Nephron progenitor cell (in vitro differentiated cells): ENCODE results near the gene ABHD15.
A peak's percentile ranks its signal among the peaks of the same experiment; 100 is the strongest.
"Not testable (repeated sequence)": the region's sequence is repeated elsewhere in the genome, so short reads cannot be mapped to it uniquely, and the experiment has no call there.

ENCODE experiments used
- DNase-seq: peaks from one replicate; pipeline ENCODE4 v3.0.0; 2021
- H3K27ac Mint-ChIP-seq: 2 replicates; pipeline ENCODE4 v1.8.0; 2021; ENCODE audit warnings: mild to moderate bottlenecking, moderate library complexity, mixed read lengths
- H3K27me3 Mint-ChIP-seq: 2 replicates; pipeline ENCODE4 v1.8.0; 2021; ENCODE audit warnings: mild to moderate bottlenecking, low read depth, mixed read lengths; ENCODE audit not compliant: poor library complexity
- H3K36me3 Mint-ChIP-seq: 2 replicates; pipeline ENCODE4 v1.8.0; 2021; ENCODE audit warnings: low read depth, mixed read lengths
- H3K4me1 Mint-ChIP-seq: 2 replicates; pipeline ENCODE4 v1.8.0; 2021; ENCODE audit warnings: mixed read lengths
- H3K4me3 Mint-ChIP-seq: 2 replicates; pipeline ENCODE4 v1.8.0; 2021; ENCODE audit warnings: mild to moderate bottlenecking, moderate library complexity, mixed read lengths
- H3K9me3 Mint-ChIP-seq: 2 replicates; pipeline ENCODE4 v1.8.0; 2021; ENCODE audit warnings: mild to moderate bottlenecking, moderate library complexity, mixed read lengths
- TF ChIP-seq, protein P1 (sequence below): fragments of 200-600 bp; sonication (generic); IDR thresholded peaks from 2 replicates; pipeline ENCODE4 v1.5.0; 2021; ENCODE audit warnings: antibody characterized with exemption

ABHD15 gene

DNA sequence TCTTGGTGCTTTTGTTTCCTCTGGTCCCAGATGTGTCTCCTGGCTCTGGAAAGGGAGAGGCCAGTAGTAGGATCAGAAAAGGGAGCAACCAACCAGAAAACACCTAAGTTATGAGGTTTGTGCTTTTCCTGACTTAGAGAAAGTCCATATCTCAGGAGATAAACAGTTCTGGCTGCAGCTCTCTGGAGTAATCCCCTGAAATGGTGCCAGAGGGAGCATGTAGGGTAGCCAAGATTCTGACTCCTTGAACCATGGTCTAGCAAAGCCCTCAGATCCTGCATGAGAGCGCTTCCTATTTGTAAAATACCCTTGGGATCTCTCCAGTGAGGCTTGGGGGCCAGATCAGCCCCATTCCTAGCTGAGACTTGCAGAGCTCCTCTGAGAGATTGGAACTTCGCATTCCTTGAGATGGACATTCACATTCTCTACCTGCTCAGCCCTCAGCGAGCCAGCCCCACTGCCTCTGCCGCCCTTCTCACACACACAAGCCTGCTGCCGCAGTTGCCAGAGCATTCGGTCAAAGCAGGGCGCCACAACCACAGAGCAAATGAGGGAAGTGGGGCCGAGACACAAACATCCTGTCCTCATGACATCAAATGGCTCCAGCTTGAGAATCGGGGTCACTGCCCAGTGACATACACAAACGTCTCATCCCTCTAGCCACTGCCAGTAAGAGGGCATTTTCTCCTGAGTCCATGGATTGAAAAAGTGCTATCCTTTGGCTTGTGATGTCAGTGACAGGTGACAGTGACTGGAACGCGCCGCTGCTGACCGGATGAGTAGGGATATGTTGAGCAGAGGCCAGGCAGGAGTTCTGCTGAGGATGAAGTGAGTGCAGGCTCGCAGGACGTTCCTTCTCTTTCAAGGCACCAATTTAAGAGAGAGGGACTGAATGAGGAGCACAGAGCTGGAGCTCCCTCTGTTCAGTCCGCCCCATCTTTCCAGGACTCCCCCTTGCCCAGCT lies 5.0 kb downstream of the ABHD15 start:
- H3K27me3 Mint-ChIP-seq, result peaks cover 71% of the 10 kb centered on the region
- H3K4me3 Mint-ChIP-seq, result no peak overlapping the region
- peaks cover 29% of the 10 kb centered on the region for H3K4me1 Mint-ChIP-seq
- no peaks in the 10 kb centered on the region for H3K9me3 Mint-ChIP-seq
- TF ChIP-seq, protein P1, sequence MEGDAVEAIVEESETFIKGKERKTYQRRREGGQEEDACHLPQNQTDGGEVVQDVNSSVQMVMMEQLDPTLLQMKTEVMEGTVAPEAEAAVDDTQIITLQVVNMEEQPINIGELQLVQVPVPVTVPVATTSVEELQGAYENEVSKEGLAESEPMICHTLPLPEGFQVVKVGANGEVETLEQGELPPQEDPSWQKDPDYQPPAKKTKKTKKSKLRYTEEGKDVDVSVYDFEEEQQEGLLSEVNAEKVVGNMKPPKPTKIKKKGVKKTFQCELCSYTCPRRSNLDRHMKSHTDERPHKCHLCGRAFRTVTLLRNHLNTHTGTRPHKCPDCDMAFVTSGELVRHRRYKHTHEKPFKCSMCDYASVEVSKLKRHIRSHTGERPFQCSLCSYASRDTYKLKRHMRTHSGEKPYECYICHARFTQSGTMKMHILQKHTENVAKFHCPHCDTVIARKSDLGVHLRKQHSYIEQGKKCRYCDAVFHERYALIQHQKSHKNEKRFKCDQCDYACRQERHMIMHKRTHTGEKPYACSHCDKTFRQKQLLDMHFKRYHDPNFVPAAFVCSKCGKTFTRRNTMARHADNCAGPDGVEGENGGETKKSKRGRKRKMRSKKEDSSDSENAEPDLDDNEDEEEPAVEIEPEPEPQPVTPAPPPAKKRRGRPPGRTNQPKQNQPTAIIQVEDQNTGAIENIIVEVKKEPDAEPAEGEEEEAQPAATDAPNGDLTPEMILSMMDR, result no peak
- H3K27ac Mint-ChIP-seq, result no peak overlapping the region
- H3K36me3 Mint-ChIP-seq, result no peaks in the 10 kb centered on the region
- DNase-seq, result peak; percentile 3

DNA sequence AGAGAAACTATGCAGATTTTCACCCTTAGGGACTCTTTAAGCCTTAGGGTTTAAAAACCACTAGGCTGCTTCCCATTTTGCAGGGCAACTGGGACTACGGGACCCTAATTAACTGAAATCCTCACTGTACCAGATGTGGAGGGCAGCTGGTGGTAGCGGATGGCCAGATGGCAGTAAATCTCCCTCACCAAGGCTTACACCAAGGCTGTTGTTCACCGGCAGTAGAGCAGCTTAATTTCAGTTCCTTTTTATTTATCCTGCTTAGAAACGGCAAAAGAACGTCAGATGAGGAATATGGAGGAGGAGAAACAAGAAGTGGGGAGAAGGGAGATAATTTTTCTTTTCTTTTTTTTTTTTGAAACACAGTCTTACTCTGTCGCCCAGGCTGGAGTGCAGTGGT lies 6.5 kb downstream of the ABHD15 start:
- DNase-seq, result no peak
- no peak overlapping the region for H3K27ac Mint-ChIP-seq
- TF ChIP-seq, protein P1, result no peak
- peaks cover 23% of the 10 kb centered on the region for H3K4me1 Mint-ChIP-seq
- H3K27me3 Mint-ChIP-seq, result peaks cover 65% of the 10 kb centered on the region
- H3K4me3 Mint-ChIP-seq, result no peak overlapping the region
- H3K9me3 Mint-ChIP-seq, result no peaks in the 10 kb centered on the region
- no peaks in the 10 kb centered on the region for H3K36me3 Mint-ChIP-seq

DNA sequence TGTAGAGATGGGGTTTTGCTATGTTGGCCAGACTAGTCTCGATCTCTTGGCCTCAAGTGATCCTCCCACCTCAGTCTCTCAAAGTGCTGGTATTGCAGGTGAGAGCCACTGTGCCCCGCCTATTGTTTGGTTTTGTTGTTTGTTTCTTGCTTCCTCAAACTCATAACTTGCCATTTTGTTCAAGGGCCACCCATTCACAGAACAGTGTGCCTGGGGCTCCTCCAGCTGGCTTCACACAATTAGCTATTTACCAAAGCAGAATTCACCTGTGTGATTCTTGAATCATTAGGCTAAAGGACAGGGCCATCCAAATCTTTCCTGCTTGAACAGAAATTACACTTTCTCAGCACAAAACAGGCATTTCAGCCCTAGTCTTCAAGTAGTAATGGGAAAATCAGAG lies 7.2 kb downstream of the ABHD15 start:
- no peaks in the 10 kb centered on the region for H3K36me3 Mint-ChIP-seq
- H3K4me3 Mint-ChIP-seq, result no peak overlapping the region
- no peak for DNase-seq
- TF ChIP-seq, protein P1, result no peak
- peaks cover 23% of the 10 kb centered on the region for H3K4me1 Mint-ChIP-seq
- H3K27me3 Mint-ChIP-seq, result peaks cover 59% of the 10 kb centered on the region
- H3K27ac Mint-ChIP-seq, result no peak overlapping the region
- no peaks in the 10 kb centered on the region for H3K9me3 Mint-ChIP-seq

DNA sequence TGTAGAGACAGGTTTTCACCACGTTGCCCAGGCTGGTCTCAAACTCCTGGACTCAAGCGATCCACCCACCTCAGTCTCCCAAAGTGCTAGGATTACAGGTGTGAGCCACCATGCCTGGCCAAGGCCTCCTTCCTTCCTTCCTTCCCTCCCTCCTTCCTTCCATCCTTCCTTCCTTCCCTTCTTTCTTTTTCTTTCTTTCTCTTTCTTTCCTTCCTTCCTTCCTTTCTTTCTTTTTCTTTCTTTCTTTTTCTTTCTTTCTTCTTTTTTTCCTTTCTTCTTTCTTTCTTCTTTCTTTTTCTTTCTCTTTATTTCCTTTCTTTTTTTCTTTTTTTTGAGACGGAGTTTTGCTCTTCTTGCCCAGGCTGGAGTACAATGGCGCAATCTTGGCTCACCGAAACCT lies 8.7 kb downstream of the ABHD15 start:
- not testable (repeated sequence) for H3K9me3 Mint-ChIP-seq, H3K36me3 Mint-ChIP-seq, DNase-seq, H3K27ac Mint-ChIP-seq, H3K4me3 Mint-ChIP-seq
- Mint-ChIP-seq H3K4me1 (peaks cover 23% of the 10 kb centered on the region), H3K27me3 (peaks cover 49% of the 10 kb centered on the region)

DNA sequence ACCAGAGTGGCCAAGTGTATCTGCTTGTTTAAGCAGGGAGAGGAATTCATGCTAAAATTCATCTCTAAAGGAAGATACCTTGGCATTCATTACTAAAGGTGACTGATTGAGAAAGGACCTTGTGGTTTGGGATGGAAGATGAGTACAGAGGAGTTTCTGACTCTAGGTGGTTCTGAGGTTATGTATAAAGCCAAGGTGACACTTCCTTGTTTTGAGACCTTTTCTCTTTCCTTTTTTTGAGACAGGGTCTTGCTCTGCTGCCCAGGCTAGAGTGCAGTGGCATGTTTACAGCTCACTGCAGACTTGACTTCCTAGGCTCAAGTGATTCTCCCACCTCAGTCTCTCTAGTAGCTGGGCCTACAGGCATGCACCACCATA lies 9.1 kb downstream of the ABHD15 start:
- peaks cover 45% of the 10 kb centered on the region for H3K27me3 Mint-ChIP-seq
- H3K4me1 Mint-ChIP-seq, result peaks cover 23% of the 10 kb centered on the region
- TF ChIP-seq, protein P1, result no peak
- DNase-seq, result no peak
- no peaks in the 10 kb centered on the region for H3K36me3 Mint-ChIP-seq
- no peak overlapping the region for H3K27ac Mint-ChIP-seq
- no peak overlapping the region for H3K4me3 Mint-ChIP-seq
- H3K9me3 Mint-ChIP-seq, result no peaks in the 10 kb centered on the region

DNA sequence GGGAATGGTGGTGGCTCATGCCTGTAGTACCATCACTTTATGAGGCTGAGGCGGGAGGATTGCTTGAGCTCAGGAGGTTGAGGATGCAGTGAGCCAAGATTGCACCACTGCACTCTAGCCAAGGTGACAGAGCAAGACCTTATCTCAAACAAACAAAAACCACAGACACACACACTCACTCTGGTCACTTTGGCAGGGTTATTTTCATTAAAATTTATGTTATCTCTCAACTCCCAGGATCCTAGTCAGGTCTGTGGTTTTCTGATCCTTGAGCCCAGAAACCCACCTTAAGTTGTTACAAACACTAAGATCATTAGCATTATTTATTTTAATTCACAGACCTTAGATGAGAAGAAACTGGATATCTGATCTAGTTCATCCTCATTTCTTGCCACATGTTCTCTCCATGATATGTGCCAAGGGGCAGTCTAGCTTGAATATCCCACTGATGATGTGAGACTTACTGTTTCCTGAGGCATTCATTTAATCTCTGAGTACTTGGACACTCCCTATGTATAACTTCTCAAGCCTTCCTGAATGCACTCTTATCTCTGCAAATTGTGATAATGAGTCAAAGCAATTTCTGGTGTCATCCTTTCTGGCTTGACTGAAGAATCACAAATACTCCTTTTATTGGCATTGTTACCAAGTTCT lies 9.6 kb downstream of the ABHD15 start:
- no peak overlapping the region for H3K27ac Mint-ChIP-seq
- no peak overlapping the region for H3K4me3 Mint-ChIP-seq
- no peak for DNase-seq
- peaks cover 40% of the 10 kb centered on the region for H3K27me3 Mint-ChIP-seq
- peaks cover 18% of the 10 kb centered on the region for H3K4me1 Mint-ChIP-seq
- no peaks in the 10 kb centered on the region for H3K9me3 Mint-ChIP-seq
- TF ChIP-seq, protein P1, result no peak
- H3K36me3 Mint-ChIP-seq, result no peaks in the 10 kb centered on the region
